HG02588 (cell line): Measurements from ENCODE around the gene TBC1D4.

Experiments used
- ATAC-seq: cut with Tn5 transposase; IDR thresholded peaks from one replicate; pipeline ENCODE4 v1.9.1; 2021; ENCODE audit warnings: mild to moderate bottlenecking, moderate library complexity; ENCODE audit not compliant: unreplicated experiment

Gene TBC1D4

GRCh38 chr13:75482070-75482819 lies at the start of gene TBC1D4:
TSS of gene TBC1D4 (minus strand) at chr13:75482169. CDS start at chr13:75481767, 402 bp downstream.
- ATAC-seq = peak; percentile 77

- no peak for ATAC-seq
Measured at GRCh38 chr13:75530549-75530961, 48.6 kb upstream of the TBC1D4 start.

GRCh38 chr13:75521956-75522355 lies 40.0 kb upstream of the TBC1D4 start:
- ATAC-seq = no peak

GRCh38 chr13:75518439-75519088 lies 36.6 kb upstream of the TBC1D4 start:
- no peak for ATAC-seq

GRCh38 chr13:75514080-75514995 lies 32.4 kb upstream of the TBC1D4 start:
- no peak for ATAC-seq

- ATAC-seq = no peak
Measured at GRCh38 chr13:75513271-75513670, 31.3 kb upstream of the TBC1D4 start.

- peak; percentile 85 for ATAC-seq
Measured at GRCh38 chr13:75512253-75512652, 30.3 kb upstream of the TBC1D4 start.

- ATAC-seq = no peak
Measured at GRCh38 chr13:75511051-75511625, 29.2 kb upstream of the TBC1D4 start.

- ATAC-seq = no peak
Measured at GRCh38 chr13:75508002-75508548, 26.1 kb upstream of the TBC1D4 start.

- peak; percentile 32 for ATAC-seq
Measured at GRCh38 chr13:75507027-75508001, 25.3 kb upstream of the TBC1D4 start.

- no peak for ATAC-seq
Measured at GRCh38 chr13:75506018-75506417, 24.0 kb upstream of the TBC1D4 start.

- no peak for ATAC-seq
Measured at GRCh38 chr13:75505327-75505726, 23.4 kb upstream of the TBC1D4 start.

GRCh38 chr13:75495938-75496337 lies 14.0 kb upstream of the TBC1D4 start:
- ATAC-seq = no peak

- ATAC-seq = no peak
Measured at GRCh38 chr13:75494491-75494890, 12.5 kb upstream of the TBC1D4 start.

GRCh38 chr13:75493156-75493555 lies 11.2 kb upstream of the TBC1D4 start:
- no peak for ATAC-seq

GRCh38 chr13:75492389-75492788 lies 10.4 kb upstream of the TBC1D4 start:
- no peak for ATAC-seq

GRCh38 chr13:75491376-75491775 lies 9.4 kb upstream of the TBC1D4 start:
- no peak for ATAC-seq

- peak; percentile 79 for ATAC-seq
Measured at GRCh38 chr13:75489502-75490263, 7.7 kb upstream of the TBC1D4 start.
